Gastroesophageal sphincter (tissue), 3 donors: Measurements from ENCODE around the gene MMADHC.

ENCODE experiments used
- EP300 ChIP-seq: sonication (generic); formaldehyde crosslinking; IDR thresholded peaks from one replicate; pipeline ENCODE4 v1.6.1; 2017; ENCODE audit warnings: antibody characterized with exemption, mild to moderate bottlenecking
- POLR2A ChIP-seq, 2 donors: fragments of 450-650 bp; IDR thresholded peaks; one replicate each; pipeline ENCODE4 v1.6.1; 2017; ENCODE audit warnings: antibody characterized with exemption in 2 of 2, mild to moderate bottlenecking in 2 of 2, moderate library complexity in 1 of 2
- POLR2AphosphoS5 ChIP-seq: sonication (generic); formaldehyde crosslinking; IDR thresholded peaks from one replicate; pipeline ENCODE4 v1.6.1; 2017; ENCODE audit warnings: antibody characterized with exemption
- TF ChIP-seq, protein P1 (sequence below), 4 experiments: fragments of 200-600 bp in 2 of 4; fragments of 450-650 bp in 2 of 4; sonication (generic) in 1 of 4; IDR thresholded peaks; one replicate each; pipeline ENCODE4 v1.5.1; 2017 to 2019; ENCODE audit warnings: antibody characterized with exemption in 4 of 4, mild to moderate bottlenecking in 2 of 4, moderate library complexity in 2 of 4

DNA sequence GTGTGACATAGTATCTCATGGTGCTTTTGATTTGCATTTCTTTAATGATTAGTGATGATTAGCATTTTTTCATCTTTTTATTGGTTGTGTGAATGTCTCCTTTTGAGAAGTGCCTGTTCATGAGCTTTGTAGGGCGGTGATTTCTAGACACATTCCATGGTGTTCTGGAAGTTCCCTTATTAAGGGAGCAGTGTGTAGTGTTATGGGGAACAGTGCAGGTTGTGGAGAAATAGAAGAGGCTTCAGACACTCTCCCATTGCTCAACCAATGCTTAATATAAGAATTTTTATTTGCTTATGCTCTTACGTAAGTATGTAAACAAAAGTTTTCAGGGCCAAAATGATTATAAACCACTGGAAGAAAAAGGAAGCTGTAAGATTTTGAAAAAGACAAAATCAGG is 34.7 kb downstream of the MMADHC start:
- TF ChIP-seq POLR2A (IDR thresholded peaks at IDR 0.05) (no peak), EP300 (no peak), POLR2AphosphoS5 (no peak)
- TF ChIP-seq, protein P1, sequence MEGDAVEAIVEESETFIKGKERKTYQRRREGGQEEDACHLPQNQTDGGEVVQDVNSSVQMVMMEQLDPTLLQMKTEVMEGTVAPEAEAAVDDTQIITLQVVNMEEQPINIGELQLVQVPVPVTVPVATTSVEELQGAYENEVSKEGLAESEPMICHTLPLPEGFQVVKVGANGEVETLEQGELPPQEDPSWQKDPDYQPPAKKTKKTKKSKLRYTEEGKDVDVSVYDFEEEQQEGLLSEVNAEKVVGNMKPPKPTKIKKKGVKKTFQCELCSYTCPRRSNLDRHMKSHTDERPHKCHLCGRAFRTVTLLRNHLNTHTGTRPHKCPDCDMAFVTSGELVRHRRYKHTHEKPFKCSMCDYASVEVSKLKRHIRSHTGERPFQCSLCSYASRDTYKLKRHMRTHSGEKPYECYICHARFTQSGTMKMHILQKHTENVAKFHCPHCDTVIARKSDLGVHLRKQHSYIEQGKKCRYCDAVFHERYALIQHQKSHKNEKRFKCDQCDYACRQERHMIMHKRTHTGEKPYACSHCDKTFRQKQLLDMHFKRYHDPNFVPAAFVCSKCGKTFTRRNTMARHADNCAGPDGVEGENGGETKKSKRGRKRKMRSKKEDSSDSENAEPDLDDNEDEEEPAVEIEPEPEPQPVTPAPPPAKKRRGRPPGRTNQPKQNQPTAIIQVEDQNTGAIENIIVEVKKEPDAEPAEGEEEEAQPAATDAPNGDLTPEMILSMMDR (IDR thresholded peaks at IDR 0.05), result no peak
